HG02852 (cell line): ENCODE results near the gene PLXNB2.

Experiments used
- ATAC-seq: cut with Tn5 transposase; IDR thresholded peaks from one replicate; pipeline ENCODE4 v1.9.1; 2021; ENCODE audit warnings: mild to moderate bottlenecking, moderate library complexity; ENCODE audit not compliant: unreplicated experiment

PLXNB2 gene

GRCh38 chr22:50242406-50242949, 65.0 kb downstream of the PLXNB2 start:
- ATAC-seq = no peak

GRCh38 chr22:50238755-50239154, 68.7 kb downstream of the PLXNB2 start:
- ATAC-seq = no peak

DNA sequence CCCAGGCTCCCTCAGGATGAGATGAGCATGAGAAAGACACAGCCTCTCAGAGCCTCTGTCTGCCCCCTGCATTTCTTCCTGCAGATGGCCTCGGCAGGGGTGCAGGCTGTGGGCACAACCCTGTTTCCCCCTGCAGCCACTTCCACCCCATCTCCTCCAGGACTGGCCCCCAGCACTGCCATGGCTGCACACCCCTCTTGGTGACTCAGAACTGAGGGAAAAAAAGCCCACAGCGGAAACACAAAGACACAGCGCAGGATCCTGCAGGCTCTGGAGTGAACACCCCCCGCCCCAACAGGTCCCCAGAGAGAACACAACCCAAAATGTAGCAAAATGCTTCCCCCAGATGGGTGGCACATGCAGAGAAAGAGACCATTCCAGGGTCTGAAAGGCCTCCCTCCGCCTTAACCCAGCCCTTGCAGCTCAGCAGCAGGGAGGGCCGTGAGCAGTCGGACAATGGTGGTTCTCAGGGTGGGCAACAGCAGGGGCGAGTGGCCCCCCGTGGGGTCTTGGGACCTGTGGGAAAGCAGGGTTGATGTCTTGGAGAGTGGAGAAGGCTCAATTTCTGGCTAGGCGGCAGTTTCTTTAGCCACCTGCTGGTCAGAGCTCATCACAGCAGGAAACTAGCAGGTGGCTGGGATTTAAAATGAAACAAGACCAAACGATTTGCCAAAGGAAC, 70.6 kb downstream of the PLXNB2 start:
- no peak for ATAC-seq

GRCh38 chr22:50233223-50233622, 74.2 kb downstream of the PLXNB2 start:
- no peak for ATAC-seq

DNA sequence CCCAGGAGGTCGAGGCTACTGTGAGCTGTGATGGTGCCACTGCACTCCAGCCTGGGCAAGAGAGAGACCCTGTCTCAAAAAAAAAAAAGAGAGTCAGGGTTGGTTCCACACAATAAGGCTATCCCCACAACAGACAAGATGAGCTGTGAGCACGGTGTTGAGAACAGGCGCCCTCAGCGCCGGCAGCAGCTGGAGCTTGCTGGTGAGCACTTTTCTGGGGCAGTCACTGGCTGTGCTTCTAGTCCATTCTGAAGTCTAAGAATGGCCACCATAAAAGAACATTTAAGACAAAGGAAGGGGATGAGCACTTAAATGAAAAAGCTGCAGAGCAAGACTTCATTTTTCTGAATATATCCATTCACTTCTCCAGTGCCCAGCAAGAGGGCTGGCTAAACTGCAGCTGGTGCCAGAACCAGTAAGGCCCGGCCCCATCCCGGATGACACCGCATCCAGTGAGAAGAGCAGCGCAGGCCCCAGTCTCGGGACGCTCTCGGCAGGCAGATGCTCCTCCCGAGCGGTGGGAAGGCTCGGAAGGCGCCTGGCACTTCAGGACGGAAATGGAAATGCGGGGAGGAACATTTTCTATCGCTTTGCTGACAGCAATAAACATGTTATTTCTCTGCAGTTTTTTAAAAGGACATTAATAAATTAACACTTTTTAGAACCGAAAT, 74.8 kb downstream of the PLXNB2 start:
- no peak for ATAC-seq

GRCh38 chr22:50229370-50229769, 78.1 kb downstream of the PLXNB2 start:
- no peak for ATAC-seq

DNA sequence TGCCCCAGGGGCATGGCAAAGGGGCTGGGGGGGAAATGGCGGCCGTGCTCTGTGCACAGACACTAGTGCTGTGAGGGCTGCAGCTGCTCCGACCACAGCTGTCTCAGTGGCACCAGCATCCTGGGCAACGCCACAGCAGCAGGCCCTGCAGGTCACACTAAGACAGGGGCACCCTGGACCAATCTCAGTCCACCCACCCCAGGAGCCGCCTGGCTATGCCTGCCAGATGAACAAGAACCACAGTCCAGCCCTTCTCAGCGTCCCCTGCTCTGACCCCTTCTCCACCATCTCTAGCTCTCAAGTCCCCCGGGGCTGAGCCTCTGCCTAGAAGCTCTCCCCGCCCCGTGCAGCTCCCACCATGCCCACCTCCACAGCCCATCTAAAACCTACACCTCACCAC, 79.1 kb downstream of the PLXNB2 start:
- no peak for ATAC-seq

DNA sequence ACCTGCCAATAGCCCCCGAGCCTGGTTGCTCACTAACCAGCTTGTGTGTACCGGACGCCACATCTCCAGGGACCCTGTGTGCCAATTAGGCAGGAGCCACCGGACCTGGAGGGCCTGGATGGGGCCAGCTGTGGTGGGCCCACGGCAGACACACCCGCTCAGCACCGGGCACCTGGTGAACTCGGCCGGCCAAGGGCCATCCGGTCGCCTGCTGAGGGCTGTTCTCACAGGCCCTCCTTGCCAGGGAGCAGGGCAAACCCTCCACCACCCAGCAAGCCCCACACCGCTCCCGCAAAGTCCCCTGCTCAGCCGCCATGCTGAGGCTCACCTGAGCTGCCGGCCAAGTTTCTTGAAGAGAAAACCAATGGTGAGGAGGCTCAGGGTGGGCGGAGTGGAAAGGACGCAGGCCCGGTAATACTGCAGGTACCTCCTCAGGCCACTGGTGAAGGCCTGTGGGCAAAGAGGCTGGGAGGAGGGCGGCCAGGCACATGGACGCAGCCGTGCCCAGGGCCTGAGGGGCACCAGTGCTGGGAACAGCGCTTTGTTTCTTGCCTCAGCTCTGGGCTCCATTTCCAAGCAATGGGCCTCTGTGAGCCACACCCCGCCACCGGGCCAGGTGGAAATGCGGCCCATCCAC, 79.7 kb downstream of the PLXNB2 start:
- ATAC-seq = no peak

DNA sequence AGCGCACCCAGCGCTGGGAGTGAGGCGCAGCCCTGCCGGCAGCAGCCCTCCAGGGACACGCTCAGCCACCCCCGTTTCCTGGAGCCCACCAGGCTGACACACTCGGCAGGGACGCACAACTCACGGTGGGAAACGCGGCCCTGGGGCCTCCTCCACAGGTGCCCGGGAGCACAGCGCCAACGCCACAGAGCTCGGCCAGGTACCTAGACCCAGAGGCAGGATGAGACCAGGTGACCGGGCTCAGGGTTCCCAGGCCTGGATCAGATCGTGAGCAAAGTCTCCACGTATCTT, 80.6 kb downstream of the PLXNB2 start:
- no peak for ATAC-seq

DNA sequence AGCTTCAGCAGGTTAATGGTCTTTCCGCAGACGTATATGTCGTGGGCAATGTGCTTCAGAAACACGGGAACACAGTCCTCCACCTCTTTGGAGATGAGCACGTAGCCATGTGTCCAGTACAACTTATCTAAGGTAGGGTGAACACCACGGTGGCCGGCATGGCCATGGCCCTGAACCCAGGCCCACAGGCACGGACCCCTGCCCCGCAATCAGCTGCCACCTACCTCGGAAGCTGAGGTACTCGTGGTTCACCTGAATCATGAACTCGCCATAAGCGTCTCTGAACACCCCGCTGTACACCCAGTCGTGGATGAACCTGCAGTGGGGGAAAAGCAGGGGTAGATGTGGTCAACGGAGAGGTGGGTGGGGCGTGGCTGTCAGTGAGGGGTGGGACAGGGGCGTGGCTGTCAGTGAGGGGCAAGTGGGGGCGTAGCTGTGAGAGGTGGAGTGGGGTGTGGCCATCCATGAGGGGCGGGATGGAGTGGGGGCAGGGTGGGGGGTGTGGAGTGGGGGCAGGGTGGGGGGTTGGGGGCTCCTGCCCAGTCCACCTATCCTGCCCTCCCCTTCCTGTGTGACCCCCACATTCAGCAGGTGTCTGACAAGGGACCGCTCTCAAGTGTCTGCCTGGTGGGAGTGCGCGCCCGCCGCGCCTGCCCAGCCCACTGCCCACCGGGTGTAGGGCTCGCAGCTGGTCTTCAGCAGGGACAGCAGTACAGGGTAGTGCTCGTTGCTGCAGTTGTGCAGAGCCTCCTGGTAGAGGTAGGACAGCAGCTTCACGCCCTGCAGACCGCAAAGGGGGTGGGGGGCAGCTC, 81.2 kb downstream of the PLXNB2 start:
- no peak for ATAC-seq

GRCh38 chr22:50225200-50225969, 82.1 kb downstream of the PLXNB2 start:
- ATAC-seq = no peak
